Esophagus muscularis mucosa (tissue), 4 donors: ENCODE results near the gene ATP5ME. TPM values are rescaled to one million over a fixed set of nuclear protein-coding genes. Genes with fewer than 3 reads are reported as not detected.

Experiments
- DNase-seq: peaks from one replicate; pipeline ENCODE4 v3.0.0-alpha.2; 2017; ENCODE audit errors: extremely low spot score
- H3K27ac ChIP-seq, 4 donors: fragments of 200-600 bp; sonication (generic); replicated peaks in 1 of 4; 1 replicate in 3 of 4; 2 replicates in 1 of 4; pipeline ENCODE4 v1.5.1; 2016 to 2019; ENCODE audit warnings: mild to moderate bottlenecking in 1 of 4
- H3K27me3 ChIP-seq, 4 donors: fragments of 200-600 bp; sonication (generic); one replicate each; pipeline versions ENCODE4 v1.5.1 to v1.6.0; 2016 to 2019
- H3K36me3 ChIP-seq, 4 donors: fragments of 200-600 bp; sonication (generic); one replicate each; pipeline ENCODE4 v1.5.1; 2016 to 2019
- H3K4me1 ChIP-seq, 4 donors: fragments of 200-600 bp; sonication (generic); one replicate each; pipeline ENCODE4 v1.5.1; 2016 to 2019
- H3K4me3 ChIP-seq, 4 donors: fragments of 200-600 bp; sonication (generic); 1 replicate in 2 of 4; 2 replicates in 2 of 4; pipeline ENCODE4 v1.5.1; 2016 to 2019; ENCODE audit warnings: mild to moderate bottlenecking in 4 of 4, moderate library complexity in 1 of 4
- H3K9me3 ChIP-seq, 4 donors: fragments of 200-600 bp; sonication (generic); 1 replicate in 3 of 4; 2 replicates in 1 of 4; pipeline ENCODE4 v1.5.1; 2016 to 2019
- CTCF ChIP-seq, 3 experiments: fragments of 200-600 bp in 2 of 3; fragments of 450-650 bp in 1 of 3; sonication (generic) in 2 of 3; IDR thresholded peaks; one replicate each; pipeline ENCODE4 v1.5.1; 2017 to 2019; ENCODE audit warnings: antibody characterized with exemption in 3 of 3, mild to moderate bottlenecking in 2 of 3, moderate library complexity in 1 of 3
- EP300 ChIP-seq: sonication (generic); formaldehyde crosslinking; IDR thresholded peaks from one replicate; pipeline ENCODE4 v1.6.1; 2017; ENCODE audit warnings: antibody characterized with exemption
- POLR2A ChIP-seq: fragments of 450-650 bp; IDR thresholded peaks from one replicate; pipeline ENCODE4 v1.6.1; 2017; ENCODE audit warnings: antibody characterized with exemption, moderate library complexity, mild to moderate bottlenecking, low read depth
- POLR2AphosphoS5 ChIP-seq, 2 donors: sonication (generic); formaldehyde crosslinking; IDR thresholded peaks; one replicate each; pipeline ENCODE4 v1.6.1; 2017; ENCODE audit warnings: antibody characterized with exemption in 2 of 2
- WGBS: methylation state at CpG from one replicate; pipeline ENCODE4 v1.1.5; 2018; 5-methylcytosine and 5-hydroxymethylcytosine counted together
- intact Hi-C: fragments of 100-400 bp; cut with DNase I; formaldehyde crosslinking; loops from one replicate; pipeline ENCODE4 v1.15.1; 2023
- total RNA-seq, 4 donors: library from RNA; depleted of rRNA; stranded (reverse); fragments of >200 nt; gene quantifications; one replicate each; pipeline versions ENCODE4 v1.1.0 to v1.2.1, GENCODE V29; 2016

The ATP5ME gene
- total RNA-seq, 4 donors from 2014 or later: 111 to 224 (median 154) TPM

GRCh38 chr4:623914-624566, 50.0 kb downstream of the ATP5ME start:
- 65% methylated on average over 24 of the region's 29 CpGs for WGBS
- Histone ChIP-seq H3K9me3 (no peaks in the 10 kb centered on the region), H3K4me3 (no peak overlapping the region), H3K27me3 (peaks cover 0 to 73% (median 0%) of the 10 kb centered on the region in 4 donors), H3K4me1 (no peaks in the 10 kb centered on the region), H3K36me3 (no peaks in the 10 kb centered on the region), H3K27ac (no peak overlapping the region)
- no peak for DNase-seq
- no peak for TF ChIP-seq POLR2AphosphoS5 (IDR thresholded peaks at IDR 0.05)
- TF ChIP-seq POLR2A: no peak
- TF ChIP-seq CTCF (IDR thresholded peaks at IDR 0.05): no peak
- TF ChIP-seq EP300: no peak
- intact Hi-C loops: no loop called here

GRCh38 chr4:622996-623913, 50.8 kb downstream of the ATP5ME start:
- Histone ChIP-seq H3K36me3 (no peaks in the 10 kb centered on the region), H3K27me3 (peaks cover 0 to 73% (median 0%) of the 10 kb centered on the region in 4 donors), H3K4me3 (no peak overlapping the region), H3K4me1 (no peaks in the 10 kb centered on the region), H3K27ac (no peak overlapping the region), H3K9me3 (no peaks in the 10 kb centered on the region)
- WGBS: 83% methylated on average over 24 of the region's 24 CpGs
- intact Hi-C loops: no loop called here
- TF ChIP-seq POLR2AphosphoS5 (IDR thresholded peaks at IDR 0.05): no peak
- TF ChIP-seq EP300: no peak
- TF ChIP-seq POLR2A: no peak
- TF ChIP-seq CTCF (IDR thresholded peaks at IDR 0.05): no peak
- DNase-seq: no peak

Other genes with a start within 250 kb of the ATP5ME start
- gene ZNF721, start 175.1 kb downstream of the ATP5ME start, total RNA-seq: 10 to 100 TPM; 12.7 to 19.1 (median 14.1) TPM
- 10 to 100 TPM; 26.6 to 46.5 (median 35.4) TPM for gene PIGG, start 175.1 kb downstream of the ATP5ME start, total RNA-seq
- under 1 TPM in 2 of 4 donors, not detected in 2; 0.19 to 0.34 TPM for gene TMEM271, start 98.0 kb downstream of the ATP5ME start, total RNA-seq
- 1 to 10 TPM; 2.2 to 5.8 (median 4.4) TPM for gene PDE6B, start 48.7 kb downstream of the ATP5ME start, total RNA-seq
- gene MYL5, start 266 bp upstream of the ATP5ME start, total RNA-seq: 1 to 10 TPM; 7.9 to 9.9 (median 9.6) TPM
- 1 to 10 TPM; 5.5 to 9.4 (median 7.6) TPM for gene SLC49A3, start 14.9 kb upstream of the ATP5ME start, total RNA-seq
- 10 to 100 TPM; 31.7 to 35.3 (median 34.7) TPM for gene PCGF3, start 31.6 kb upstream of the ATP5ME start, total RNA-seq
- gene CPLX1, start 151.9 kb upstream of the ATP5ME start, total RNA-seq: 1 to 10 TPM; 1.1 to 1.6 (median 1.3) TPM